GM12891 (cell line): ENCODE results near the gene PSME4.

Experiments
- POLR2AphosphoS5 ChIP-seq: IDR thresholded peaks from 2 replicates; pipeline ENCODE4 v1.6.1; 2011; ENCODE audit warnings: low read depth, low read length, control low read depth
- SPI1 ChIP-seq: IDR thresholded peaks from 2 replicates; pipeline ENCODE4 v1.6.1; 2011; ENCODE audit warnings: low read depth, low read length, control low read depth

DNA sequence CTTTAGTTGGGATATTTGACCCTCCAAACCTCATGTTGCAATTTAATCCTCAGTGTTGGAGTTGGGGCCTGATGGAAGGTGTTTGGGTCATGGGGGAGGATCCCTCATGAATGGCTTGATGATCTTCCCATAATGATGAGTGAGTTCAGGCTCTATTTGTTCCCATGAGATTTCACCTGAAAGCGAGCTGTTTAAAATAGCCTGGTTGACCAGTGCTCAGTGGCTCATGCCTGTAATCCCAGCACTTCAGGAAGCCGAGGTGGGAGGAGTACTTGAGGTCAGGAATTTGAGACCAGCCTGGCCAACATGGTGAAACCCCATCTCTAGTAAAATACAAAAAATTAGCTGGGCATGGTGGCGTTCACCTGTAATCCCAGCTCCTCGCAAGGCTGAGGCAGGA lies 14.9 kb upstream of the PSME4 start:
- TF ChIP-seq SPI1 (no peak), POLR2AphosphoS5 (no peak)
